GM19240 (cell line): Measurements from ENCODE around the gene TEAD1.

Experiments
- DNase-seq: peaks from one replicate; pipeline ENCODE4 v3.0.0; 2011; ENCODE audit warnings: low spot score; ENCODE audit not compliant: insufficient read length

TEAD1 gene

DNA sequence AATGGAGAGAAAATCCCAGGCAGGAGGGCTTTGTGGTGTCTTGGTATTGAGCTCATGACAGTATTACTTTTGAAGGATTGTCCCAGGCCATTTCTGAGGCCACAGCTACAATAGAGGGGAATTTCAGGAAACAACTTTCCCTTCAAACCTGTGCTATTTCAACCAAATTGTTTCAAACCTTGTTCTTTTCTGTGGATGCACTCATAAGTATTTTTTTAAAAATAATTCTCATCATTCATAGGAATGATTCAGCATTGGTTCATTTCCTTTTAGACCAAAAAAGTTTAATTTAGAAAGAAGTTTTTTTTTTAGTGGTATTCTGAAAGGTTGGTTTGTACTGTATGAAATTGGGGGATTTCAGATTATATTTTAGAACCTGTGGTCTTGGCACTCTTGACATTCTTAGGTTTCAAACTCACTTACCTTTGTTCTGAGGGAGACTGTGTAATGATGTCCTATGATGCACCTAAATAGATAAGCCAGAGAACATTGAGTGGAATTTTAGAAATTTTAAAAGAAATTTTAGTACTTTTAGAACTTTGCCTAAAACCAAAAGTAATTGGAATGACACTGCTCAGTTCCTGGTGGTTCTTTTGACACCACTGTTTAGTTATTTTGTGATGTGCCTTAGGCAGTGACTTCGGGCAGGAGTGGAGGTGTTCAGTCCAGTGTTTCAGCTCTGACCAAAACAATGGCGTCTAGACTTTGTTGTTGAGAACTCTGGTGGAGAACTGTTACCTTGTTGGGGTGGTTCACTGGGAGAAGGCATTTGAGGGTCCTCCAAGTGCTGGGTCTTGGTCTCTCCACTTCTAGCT is 12.2 kb downstream of the TEAD1 start:
- no peak for DNase-seq

GRCh38 chr11:12687216-12687623 is 13.0 kb downstream of the TEAD1 start:
- DNase-seq, result no peak

DNA sequence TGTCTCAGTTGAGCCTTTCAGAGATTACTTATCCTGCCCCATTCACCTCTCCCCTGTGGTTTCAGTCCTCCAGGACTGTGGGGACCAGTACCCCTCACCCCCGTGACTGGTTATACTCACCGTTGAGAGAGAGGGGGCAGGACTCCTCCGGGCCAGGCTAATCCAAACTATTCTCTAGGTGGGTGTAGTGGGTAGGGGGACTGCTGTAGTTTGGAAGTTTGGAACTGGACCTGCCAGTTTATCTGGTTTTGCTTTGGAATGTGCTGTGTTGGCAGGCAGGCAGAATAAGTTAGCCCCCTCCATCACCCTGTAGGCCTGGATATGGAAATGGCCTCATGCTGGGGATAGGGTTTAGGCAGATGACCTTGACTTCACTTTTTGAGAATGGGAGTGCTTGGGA is 13.5 kb downstream of the TEAD1 start:
- no peak for DNase-seq

DNA sequence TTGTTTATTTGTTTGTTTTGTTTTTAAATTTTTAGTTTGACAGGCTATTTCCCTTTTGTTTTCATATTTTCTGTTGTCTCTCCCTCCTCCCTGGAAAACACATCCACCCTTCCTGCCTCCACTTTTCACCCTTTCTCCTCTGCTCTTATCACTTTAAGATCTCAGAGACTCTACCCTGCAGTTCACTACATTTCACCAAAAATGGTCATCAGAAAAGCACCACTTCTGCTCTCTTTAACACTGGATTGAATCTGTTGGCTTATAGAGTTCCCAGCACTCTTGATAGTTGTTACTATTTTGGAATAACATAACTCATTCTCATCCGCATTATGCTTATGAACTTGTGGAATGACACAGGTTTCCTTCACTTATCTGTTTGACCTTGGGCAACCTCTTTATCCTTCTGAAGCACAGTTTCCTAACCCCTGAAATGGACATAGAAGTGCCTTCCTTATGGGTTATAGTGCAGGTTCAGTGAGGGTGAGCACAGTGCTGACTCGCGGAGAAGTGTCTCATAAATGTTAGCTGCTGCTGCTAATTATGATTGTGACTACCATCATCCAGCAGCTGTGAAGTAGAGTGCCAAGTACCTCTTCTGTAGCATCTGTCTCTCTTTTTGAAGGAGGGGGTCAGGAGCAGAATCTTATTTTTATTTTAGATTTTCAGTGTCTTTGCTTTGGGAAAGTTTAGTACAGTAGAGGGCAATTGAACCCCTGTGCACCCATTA is 15.0 kb downstream of the TEAD1 start:
- no peak for DNase-seq

DNA sequence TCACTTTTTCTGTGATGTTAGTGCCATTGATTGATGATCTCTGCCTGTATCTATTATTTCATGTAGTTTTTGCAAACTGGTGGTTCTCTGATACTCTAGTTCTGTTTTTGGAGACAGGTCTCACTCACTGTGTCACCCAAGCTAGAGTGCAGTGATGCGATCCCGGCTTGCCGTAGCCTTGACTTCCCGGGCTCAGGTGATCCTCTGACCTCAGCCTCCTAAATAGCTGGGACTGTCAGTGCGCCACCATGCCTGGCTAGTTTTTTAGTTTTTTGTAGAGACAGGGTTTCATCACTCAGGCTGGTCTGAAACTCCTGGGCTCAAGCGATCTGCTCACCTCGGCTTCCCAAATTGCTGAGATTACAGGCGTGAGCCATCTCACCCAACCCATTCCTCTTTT is 16.4 kb downstream of the TEAD1 start:
- DNase-seq, result no peak

DNA sequence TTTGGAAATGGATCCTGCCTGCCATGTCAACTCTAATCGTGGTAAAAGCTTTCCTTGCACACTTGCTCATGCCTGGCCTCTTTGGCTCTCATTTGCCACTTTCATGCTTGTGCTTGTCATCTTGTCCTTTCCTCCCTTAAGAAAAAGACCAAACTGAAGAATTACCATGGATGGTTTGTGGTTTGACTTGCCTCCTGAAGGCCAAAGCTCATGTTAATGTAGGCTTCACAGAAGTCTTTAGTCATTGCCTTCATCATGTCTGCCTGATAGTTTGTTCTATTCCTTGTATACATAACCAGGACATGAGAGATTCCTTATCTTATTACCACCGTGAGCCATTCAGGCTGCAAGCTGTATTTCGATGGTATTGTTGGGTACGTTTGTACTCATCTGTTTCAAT is 17.3 kb downstream of the TEAD1 start:
- no peak for DNase-seq

- DNase-seq, result no peak
Observed at GRCh38 chr11:12692229-12693075, 18.2 kb downstream of the TEAD1 start.

GRCh38 chr11:12693094-12693478 is 18.9 kb downstream of the TEAD1 start:
- DNase-seq, result no peak

DNA sequence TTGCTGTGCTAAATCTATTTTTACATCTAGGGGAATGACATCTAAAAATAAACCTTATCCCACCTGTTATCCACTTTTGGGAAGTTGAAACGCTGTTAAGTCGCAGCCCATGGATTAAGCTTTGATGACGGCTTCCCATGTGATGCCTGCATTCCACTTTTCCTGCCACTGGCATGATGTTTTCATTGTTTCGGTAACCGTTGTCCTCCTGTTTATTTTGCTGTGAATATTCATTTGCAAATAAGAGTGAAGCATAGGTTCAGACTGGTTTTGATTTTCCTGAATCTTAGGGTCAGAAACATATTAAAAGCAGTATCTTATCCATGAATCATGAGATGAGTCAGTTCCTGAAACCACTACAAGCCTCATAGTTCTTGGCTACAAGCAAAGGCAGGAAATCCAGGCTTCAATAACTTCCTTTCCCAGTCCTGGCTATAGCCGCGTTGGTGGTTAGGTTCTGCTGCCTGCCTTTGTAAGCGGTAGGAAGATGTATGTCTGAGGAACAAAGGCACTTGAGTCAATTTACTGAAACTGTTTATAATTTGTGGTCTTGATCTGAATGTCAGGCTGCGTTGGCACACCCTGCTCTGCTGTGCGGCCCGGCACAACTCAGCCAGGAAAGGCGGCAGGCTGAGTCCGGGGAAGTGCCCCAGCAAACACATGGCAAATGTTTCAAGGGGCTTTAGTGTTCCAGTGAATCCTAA is 19.4 kb downstream of the TEAD1 start:
- DNase-seq, result no peak

DNA sequence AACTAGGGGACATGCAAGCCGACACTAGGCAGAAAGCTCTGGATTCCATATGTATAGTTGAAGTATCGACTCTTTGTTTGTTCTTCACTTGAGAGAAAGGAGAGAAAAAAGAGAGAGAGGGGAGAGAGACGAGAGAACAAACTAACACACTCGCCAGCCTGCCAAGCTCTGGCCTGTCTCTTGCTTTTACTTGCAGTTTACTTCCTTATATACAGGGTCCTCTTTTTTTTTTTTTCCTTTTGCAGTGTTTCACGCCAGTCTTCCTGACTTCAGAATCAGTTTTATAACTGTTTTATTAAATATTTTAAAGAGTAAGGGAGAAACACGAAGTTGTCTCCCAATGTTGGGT is 19.9 kb downstream of the TEAD1 start:
- DNase-seq, result no peak

DNA sequence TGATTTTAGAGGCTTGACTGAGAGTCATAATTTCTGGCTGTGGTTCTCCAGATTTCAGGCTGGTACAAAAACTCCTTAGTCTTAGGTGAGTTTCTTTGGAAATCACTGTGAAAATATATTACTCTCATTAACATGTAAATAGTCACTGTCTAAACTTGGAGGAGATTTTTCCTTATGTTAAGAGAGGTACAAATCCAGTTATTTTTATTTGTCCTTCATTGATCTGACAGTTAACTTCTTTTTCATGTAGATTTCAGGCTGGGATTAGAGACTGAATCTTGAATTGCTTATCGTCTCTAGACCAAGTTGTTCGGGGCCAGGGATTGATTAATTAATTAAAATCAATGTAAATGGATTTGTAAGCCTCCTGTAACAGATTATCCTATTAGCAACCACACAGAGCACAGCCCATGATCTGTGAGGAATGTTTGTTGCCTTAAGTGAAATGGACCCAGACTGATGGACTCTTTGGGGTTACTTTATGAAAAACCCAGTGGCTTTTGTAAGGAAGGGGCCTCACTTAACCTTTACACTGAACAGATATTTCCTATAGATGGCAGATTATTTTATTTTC is 21.1 kb downstream of the TEAD1 start:
- DNase-seq, result no peak

DNA sequence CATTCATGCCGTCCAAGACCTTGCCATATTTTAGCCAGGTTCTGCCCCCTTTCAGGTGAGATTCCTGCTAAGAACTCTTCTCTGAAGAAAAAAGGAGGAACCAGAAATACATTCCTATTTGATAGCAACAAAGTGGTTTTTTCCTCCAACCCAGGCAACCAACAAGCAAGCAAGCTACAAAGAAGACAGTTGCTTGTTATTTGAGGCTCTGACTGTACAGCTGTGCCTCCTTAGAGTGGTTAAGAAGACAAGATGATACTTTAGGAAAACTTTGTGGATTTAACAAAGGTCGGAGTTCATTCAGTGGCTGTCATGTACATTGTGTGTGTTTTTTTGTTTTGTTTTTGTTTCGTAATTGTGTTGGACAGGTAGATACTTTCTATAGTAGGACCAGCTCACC is 21.7 kb downstream of the TEAD1 start:
- no peak for DNase-seq

GRCh38 chr11:12696911-12697581 is 22.8 kb downstream of the TEAD1 start:
- DNase-seq, result no peak

- no peak for DNase-seq
Observed at GRCh38 chr11:12698048-12698447, 23.8 kb downstream of the TEAD1 start.

- no peak for DNase-seq
Observed at GRCh38 chr11:12701811-12702592, 27.8 kb downstream of the TEAD1 start.

DNA sequence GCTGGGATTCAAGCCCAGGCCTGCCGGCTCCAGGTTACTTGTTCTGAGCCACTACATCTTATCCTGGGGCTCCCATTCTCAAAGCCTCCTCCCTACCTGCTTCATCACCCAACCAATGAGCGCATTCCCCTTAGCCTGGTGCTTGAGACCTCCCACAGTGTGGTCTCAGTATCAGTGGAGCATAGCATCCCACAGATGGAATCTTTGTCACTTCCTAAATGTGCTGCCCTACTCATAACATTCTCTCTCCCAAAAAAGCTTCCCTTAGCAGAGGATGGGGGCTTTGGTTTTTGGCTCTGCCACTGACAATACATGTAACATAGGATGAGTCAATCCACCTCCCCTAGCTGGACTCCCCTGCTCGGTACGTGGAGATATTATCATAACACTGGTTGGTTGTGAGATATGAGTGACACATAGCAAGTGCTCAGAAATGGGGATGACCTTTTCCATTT is 28.8 kb downstream of the TEAD1 start:
- DNase-seq, result no peak

DNA sequence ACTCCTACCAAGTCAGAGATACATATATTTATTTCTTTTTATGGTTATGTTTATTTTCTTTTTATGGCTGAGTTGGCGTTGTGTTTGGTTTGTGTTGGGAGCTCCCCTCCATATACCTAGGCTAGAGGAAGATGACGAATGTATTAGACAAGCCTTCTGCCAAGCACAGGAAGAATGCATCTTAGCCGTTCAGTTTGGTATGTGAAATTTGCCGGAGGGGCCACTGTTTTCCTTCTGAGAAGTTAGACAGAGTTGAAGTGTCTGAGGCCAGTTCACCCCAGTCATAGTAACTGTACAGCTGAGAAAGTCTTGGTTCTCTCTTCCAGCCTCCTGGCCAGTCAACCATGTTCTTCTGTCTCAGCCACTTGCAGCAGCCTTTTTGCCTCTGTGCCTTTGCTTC is 29.8 kb downstream of the TEAD1 start:
- DNase-seq, result no peak

DNA sequence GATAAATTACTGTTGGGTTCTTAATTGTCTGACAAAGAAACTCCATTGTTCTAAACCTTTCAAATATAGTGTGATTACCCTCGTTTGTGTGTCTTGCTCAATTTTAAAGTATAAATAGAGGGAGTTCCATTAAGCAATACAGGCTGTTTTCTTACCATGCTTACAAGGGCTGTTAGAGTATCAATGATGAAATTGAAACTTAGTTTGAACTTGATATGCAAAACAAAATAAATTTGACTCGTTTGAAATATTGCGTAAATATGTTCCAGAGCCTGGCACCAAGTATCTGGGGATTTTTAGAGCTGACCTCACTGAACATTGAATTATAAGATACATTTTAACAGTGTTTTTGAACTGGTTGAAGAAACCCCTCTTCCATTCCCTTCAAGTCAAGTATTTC is 31.7 kb downstream of the TEAD1 start:
- DNase-seq, result no peak

GRCh38 chr11:12706545-12707499 is 32.6 kb downstream of the TEAD1 start:
- DNase-seq, result no peak
